Measurements from ENCODE around the gene CMTM1. TPM values are rescaled to one million over a fixed set of nuclear protein-coding genes. Genes with fewer than 3 reads are reported as not detected.
"Not testable (repeated sequence)": the region's sequence is repeated elsewhere in the genome, so short reads cannot be mapped to it uniquely, and the experiment has no call there.

Gene CMTM1
- total RNA-seq, 1 donor from 2014 or later, result 6.4 TPM

DNA sequence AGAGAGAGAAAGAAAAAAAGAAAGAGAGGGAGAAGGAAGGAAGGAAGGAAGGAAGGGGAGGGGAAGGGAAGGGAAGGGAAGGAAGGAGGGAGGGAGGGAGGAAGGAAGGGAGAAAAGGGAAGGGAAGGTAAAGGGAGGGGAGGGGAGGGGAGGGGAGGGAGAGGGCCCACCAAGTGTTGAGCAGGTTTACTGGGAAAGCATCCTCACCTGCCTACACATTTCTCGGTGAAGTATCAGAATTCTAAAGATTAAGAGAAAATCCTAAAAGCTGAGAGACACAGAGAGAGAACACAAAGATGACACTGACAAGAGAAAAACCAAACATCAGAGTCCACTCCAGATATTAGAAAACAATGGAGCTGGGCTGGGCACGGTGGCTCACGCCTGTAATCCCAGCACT is 26.0 kb downstream of the CMTM1 start:
- no peak for DNase-seq

GRCh38 chr16:66592814-66593213 is 26.6 kb downstream of the CMTM1 start:
- DNase-seq, result no peak

GRCh38 chr16:66594739-66595138 is 28.5 kb downstream of the CMTM1 start:
- no peak for DNase-seq

GRCh38 chr16:66596559-66596958 is 30.3 kb downstream of the CMTM1 start:
- not testable (repeated sequence) for DNase-seq

DNA sequence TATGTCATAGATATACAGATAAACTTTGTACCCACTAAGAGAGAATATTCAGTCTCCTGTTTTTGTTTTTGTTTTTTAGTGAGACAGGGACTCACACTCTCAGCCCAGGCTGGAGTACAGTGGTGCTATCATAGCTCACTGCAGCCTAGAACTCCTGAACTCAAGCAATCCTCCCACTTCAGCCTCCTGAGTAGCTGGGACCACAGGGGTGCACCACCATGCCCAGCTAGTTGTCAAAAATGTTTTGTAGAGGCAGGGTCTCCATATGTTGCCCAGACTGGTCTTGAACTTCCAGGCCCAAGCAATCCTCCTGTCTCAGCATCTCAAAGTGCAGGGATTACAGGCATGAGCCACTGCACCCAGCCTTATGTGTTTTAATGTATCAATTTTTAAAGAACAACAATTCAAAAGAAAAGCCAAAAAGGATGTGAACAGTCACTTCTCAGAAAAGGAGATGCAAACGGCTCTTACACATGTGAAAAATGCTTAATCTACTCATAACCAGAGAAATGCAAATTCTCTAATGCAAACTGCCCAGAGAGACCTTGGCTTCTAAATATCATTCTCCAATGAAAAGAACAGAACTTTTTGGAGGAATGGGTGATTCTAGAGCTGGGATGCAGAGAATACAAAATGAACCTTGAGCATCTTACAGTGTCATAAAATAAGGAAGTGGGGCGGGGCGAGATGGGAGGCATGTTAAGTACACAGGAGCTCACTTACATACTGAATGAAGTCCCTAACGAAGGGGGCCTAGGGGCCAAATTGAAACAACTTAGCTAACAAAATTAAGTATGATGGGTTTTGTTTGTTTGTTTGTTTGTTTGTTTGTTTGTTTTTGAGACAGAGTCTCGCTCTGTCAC is 31.0 kb downstream of the CMTM1 start:
- no peak for DNase-seq

DNA sequence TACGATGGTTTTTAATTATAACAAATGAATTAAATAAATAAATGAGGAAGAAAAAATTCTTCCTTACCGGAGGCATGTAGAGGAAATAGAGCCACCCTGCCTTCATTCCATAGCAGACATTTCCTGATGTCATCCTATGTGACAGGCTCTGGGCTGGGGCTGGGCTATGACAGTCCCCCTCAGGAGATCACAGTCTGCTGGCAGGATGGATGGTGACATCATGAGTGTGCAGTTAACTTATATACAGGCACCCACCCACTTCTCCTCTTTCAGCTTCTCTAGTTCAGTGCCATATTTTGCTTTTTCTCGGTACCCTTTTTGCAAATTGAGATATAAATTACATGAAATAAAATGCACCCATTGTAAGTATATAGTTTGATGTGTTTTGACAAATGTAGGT is 31.9 kb downstream of the CMTM1 start:
- DNase-seq, result no peak

DNA sequence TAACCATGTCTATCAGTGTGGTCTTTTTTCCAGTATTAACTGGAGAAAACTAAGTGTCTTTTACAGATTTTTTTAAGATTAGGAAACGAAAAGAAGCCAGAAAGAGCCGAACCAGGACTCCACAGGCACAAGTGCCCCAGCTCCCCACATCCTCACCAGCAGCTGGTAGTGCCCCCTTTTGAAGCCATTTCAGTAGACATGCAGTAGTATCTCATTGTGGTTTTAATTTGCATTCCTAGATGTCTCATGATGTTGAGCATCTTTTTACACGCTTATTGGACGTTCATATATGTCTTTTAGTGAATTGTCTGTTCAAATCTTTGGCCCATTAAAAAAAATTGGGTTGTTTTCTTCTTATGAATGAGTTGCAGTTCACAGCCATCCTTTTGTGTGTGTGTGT is 33.5 kb downstream of the CMTM1 start:
- DNase-seq, result no peak

- peak; percentile 56 for DNase-seq
Measured at GRCh38 chr16:66600477-66600876, 34.2 kb downstream of the CMTM1 start.

GRCh38 chr16:66601471-66601870 is 35.2 kb downstream of the CMTM1 start:
- no peak for DNase-seq

- peak; percentile 87 for DNase-seq
Measured at GRCh38 chr16:66603537-66604375, 37.5 kb downstream of the CMTM1 start.

DNA sequence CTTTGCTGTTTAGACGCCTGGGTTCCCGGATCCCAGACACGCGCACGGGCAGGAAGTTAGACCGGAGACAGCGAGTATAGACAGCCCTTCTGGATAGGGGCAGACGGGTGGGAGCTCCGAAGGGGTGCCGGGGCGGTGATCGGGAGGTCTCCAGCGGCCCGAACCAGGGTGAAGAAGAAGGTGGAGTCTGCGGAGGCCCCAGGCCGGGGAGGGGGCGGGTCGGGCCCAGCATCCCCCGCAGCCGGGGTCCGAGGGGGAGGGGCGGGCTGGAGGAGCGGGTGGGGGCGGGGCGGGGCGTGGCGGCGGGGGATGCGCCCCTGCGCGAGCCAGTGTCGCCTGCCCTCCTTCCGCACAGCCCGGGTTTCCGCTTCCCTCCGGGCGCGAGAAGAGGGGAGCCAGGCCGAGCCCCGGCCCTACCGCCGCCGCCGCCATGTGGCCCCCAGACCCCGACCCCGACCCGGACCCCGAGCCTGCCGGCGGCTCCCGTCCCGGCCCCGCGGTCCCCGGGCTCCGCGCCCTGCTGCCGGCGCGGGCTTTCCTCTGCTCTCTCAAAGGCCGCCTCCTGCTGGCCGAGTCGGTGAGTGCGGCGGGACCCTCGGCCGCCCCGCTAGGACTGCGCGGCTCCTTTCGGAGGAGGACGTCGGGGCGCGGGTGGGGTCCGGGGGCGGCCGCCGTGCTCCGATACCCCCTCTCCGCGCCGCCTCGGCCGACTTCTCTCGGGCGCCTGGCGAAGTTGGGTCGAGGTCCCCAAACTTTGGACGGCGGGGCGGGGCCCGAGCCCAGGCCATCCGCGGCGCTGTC is 38.3 kb downstream of the CMTM1 start, which contains the start of gene CMTM3:
CMTM3 (plus strand) TSS at position 329 of the 801 bp plus-strand sequence; CDS start at position 431, 102 bp downstream.
- peak; percentile 91 for DNase-seq

DNA sequence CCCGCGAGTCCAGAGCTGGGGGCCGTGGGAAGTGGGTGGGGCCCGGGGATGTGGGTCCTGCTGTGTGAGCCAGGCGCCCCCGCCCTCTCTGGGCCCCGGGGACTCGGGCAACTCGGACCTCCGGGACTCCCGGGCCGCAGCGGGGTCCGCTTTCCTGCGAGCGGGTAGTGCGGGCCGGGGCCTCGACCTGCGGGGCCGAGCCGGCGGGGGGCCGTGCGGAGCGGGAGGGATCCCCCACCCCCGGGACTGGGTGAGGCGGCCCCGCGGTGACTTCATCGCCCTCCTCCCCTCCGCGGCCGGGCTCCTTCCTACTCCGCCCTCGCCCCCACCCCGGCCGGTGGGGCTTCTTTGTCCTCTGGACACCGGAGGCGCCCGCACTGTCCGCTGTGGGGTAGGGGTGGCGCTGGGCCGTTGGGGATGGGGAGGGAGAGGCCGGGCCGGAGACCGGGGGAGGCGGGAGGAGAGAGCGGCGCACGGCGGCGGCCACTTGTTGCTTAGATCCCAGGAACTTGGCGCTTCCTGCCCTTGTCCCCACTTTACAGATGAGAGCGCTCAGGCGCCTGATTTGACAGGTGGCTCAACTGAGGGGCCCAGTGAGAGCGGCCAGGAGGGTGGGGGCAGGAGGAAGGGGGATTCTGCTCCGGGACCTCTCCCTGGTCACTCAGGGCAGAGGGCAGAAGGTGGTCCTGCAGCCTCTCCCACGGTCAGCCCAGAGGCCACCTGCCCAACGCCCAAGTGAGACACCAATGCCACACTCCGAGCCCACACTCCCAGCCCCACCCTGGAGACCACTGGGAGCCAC is 39.1 kb downstream of the CMTM1 start:
- DNase-seq, result peak; percentile 64

DNA sequence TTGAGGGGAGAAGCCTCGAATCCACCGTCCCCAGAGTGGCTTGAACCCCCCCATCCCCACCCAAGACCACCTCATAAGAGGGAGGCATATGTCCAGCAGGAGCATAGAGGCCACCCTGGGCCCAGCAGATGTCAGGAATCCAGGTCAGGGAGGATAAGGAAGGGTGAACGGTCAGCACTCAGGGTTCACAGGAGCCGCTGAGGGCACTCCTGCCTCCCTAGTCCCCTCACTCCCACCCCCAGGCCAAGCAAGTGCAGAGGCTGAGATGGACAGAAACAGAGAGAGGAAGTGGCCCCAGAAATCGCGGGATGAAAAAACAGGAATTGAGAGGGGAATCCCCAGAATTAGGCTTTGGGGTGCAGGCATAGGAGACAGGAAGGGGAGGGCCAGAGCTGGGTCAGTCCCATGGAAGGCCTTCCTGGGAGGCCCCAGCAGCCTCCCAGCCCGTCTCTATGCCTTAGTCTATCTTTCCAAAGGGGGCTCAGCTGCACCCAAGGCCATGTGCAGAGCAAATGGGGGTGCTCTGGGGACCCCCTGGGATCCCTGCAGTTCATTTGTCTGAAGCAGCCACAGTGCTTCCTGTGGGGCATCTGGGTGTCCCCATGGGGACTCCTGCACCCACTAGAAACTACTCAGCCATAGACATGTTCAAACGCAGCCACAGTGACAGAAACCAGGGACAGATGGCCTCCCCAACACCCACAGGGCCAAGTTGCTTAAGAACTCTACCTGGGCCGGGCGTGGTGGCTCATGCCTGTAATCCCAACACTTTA is 39.9 kb downstream of the CMTM1 start:
- DNase-seq, result no peak

DNA sequence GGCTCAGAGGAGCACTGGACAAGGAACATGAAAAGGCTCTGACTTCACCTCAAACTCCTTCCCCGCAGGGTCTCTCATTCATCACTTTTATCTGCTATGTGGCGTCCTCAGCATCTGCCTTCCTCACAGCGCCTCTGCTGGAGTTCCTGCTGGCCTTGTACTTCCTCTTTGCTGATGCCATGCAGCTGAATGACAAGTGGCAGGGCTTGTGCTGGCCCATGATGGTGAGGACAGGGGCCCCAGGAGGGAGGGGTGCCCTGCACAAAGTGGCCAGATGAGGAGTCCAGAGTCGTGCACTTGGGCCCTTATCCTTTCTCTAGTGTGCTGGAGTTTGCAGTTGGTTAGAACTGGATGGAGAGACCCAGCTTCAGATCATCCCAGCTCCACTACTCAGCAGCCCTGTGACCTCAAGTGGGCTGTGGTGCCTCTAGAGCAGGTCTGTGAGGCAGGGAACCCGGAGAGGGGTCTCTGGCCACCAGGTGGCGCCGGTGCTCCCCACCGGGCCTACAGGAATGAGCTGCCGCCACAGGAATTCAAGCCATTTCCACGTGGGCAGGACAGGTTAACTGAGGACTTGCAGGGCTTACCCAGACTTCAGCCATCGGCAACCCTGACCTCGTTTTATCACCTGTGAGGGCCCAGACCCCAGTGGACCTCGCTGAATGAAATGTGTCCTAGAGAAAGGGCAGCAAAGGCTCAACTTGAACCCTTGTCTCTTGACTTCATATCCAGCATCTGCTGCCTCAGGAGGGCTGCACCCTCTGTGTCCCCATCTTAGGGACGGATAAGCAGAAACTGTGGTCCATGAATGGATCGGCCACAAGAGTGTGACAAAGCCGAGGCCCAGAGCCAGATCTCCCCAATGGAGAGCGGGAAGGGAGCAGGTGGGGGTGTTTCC is 42.3 kb downstream of the CMTM1 start:
- DNase-seq, result peak; percentile 89

DNA sequence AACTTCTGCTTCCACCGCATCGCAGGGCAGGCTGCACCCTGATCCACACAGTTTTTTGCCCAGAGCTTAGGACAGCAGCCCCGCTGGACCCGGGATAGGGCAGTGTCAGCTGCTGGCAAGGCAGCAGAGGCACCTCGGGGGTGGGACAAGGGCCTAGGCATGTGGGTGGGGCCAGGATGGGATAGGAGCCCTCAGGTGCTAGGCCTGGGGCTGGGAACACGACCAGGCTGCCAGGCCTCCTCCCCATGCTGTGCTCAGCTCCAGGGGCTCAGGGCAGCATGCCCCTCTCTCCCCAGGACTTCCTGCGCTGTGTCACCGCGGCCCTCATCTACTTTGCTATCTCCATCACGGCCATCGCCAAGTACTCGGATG is 42.9 kb downstream of the CMTM1 start:
- DNase-seq, result no peak

DNA sequence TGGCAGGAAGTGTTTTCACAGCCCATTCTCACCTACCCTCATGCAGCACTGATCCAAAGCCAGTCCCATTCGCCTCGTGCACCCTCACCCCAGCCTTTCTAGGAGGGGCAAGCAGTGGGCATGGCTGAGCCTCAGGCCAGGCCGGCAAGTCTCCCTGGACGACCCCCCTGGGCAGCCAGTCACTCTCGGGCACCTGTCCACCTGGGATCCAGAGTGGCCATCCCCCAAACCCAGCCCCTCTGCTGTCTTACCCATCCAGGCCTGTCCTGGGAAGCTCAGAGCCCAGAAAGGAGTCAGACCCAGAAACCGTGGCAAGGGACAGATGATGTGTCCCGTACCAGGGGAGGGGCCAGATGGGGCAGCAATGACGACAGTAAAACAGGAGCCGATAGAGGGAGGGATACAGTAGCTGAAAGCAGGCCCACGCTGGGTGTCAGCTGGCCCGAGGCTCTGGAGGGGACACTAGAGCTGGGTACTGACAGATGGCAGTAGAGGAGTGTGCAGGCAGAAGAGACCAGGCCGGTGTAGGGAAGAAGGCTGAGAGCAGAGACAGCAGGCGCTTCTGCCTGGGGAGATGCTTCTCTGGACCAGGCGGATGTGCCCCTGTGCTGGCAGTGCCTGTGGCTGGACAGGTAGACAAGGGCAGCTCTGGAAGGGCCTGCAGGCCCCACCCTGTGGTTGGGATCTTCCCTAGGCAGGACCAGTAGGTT is 44.0 kb downstream of the CMTM1 start:
- no peak for DNase-seq

DNA sequence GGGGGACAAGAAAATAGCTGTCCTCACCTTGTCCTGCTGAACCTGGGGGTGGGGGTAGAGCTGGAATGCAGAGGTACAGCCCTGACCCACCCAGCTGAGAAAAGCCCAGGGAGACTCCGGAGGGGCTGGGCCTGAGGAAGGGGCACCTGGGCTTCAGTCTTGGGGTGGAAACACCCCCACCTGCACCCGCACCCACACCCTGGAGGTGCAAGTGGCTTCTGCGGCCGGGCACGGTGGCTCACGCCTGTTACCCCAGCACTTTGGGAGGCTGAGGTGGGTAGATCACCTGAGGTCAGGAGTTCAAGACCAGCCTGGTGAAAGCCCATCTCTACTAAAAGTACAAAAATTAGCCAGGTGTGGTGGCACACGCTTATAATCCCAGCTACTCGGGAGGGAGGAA is 45.7 kb downstream of the CMTM1 start:
- not testable (repeated sequence) for DNase-seq

- DNase-seq, result no peak
Measured at GRCh38 chr16:66612422-66612821, 46.2 kb downstream of the CMTM1 start.

Data from tongue (tissue), 2 donors.